ENCODE results near the gene GNAT1.
A peak's percentile ranks its signal among the peaks of the same experiment; 100 is the strongest.

The GNAT1 gene

GRCh38 chr3:50194128-50194902, 2.9 kb downstream of the GNAT1 start:
- DNase-seq (ENCODE audit: low spot score), result no peak
- H3K4me3 ChIP-seq, result peak overlapping the region; percentile 51
- H3K27ac ChIP-seq, result no peak overlapping the region
- peak; percentile 74 for TF ChIP-seq CTCF (IDR thresholded peaks at IDR 0.05)

GRCh38 chr3:50194903-50195500, 3.6 kb downstream of the GNAT1 start:
- no peak for TF ChIP-seq CTCF (IDR thresholded peaks at IDR 0.05)
- no peak for DNase-seq (ENCODE audit: low spot score)
- Histone ChIP-seq H3K27ac (no peak overlapping the region), H3K4me3 (peak overlapping the region; percentile 51)

DNA sequence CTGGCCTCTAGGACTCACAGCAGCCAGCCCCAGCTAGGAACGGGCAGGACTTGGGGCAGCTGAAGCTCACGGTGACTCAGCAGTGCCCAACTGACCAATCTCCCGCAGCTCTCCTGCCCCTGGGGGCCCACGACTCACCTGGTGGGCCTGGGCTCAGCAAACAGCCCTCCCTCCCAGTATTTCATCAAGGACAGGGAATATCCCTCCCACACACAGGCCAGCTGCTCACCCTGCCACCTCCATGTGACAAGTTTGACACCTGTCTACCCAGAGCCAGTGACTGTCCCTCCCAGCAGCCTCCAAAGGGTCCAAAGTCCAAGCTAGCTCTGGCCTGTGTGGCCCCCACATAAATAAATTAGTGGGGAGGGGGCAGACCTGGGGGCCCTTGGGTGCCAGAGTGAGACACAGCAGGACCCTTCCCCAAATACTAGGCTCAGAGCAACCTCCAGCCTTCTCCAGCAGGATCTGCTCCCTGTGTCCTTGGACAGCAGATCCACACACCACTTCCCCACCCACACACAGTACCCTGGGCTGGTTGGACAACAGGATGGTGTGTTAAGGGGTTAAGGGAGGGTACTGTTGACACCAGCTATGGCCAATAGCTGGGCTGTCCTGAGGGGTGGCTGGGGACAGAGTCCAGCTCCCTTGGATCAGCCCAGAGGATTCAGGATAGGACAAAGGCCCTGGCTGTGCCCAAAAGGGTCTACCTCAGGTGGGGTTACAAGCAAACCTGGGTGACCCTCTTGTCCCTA, 4.3 kb downstream of the GNAT1 start:
- DNase-seq (ENCODE audit: low spot score), result no peak
- Histone ChIP-seq H3K27ac (no peak overlapping the region), H3K4me3 (no peak overlapping the region)
- no peak for TF ChIP-seq CTCF (IDR thresholded peaks at IDR 0.05)

DNA sequence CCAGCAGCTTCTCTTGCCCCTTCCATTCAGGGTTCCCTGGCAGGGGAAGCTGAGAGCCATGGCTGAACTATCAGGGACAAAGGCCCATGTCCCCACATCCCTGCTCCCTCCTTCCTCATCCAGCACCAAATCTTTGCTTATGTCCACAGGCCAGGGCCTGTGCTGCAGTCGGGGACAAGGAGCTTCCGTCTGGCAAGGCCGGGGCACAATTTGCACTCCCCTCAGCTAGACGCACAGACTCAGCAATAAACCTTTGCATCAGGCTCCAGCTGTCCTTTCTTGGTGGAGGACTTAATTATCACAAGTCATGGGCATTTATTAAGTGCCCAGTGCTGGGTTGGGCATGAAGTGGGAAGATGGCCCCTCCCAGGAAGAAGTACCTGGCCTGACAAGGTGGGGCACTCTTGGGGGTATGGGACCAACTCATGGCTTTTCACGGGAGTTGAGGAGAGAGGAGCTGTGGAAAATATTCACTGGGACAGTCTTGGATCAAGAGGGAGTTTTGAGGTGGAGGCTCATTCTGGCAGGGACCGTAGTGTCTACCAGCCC, 4.9 kb downstream of the GNAT1 start:
- TF ChIP-seq CTCF (IDR thresholded peaks at IDR 0.05), result no peak
- no peak overlapping the region for H3K4me3 ChIP-seq
- no peak for DNase-seq (ENCODE audit: low spot score)
- no peak overlapping the region for H3K27ac ChIP-seq

- no peak for TF ChIP-seq CTCF (IDR thresholded peaks at IDR 0.05)
Measured at GRCh38 chr3:50201573-50202315, 10.3 kb downstream of the GNAT1 start.

DNA sequence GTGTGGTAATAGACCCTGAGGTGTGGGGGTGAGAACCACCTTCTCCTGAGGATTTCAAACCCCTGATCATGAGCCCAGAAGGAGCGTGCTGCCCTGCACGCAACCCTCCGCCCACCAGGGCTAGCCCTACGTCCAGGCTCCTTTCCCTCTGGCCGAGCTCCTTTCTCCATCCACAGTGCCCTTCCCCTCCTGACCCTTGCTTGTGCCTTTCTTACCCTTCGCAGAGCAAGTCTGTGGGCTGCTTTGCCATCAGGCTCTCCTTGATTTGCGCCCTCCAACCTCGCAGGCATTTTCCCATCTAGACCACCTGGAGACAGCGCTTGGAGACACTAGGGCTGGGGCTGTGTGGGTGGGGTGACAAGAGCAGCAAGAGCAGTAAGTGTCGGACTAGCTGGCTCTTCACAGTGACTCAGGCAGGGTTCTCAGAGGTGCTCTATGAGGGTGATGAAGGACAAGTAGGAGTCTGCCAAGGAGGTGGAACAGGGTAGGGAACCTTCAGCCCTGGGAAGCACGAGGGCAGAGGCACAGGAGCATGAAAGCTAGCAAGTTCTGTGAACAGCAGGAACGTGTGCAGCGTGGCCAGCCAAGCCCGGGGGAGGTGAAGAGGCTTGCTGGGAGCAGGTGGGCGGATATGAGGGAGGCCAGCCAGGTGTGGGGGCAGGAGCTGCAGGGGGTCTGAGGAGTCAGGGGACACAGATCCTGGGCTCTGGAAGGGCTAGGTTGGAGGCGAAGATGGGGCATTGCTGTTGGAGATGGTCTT, 11.1 kb downstream of the GNAT1 start:
- Histone ChIP-seq H3K27ac (no peak overlapping the region), H3K4me3 (no peak overlapping the region)
- DNase-seq (ENCODE audit: low spot score), result no peak
- no peak for TF ChIP-seq CTCF (IDR thresholded peaks at IDR 0.05)

More at GRCh38 chr3:50201573-50202315, 10.3 kb downstream of the GNAT1 start:
- Histone ChIP-seq H3K27ac (no peak overlapping the region), H3K4me3 (no peak overlapping the region)
- DNase-seq (ENCODE audit: low spot score), result no peak

Data from coronary artery (tissue), 2 donors.